ENCODE results near the gene ARL16. TPM values are rescaled to one million over a fixed set of nuclear protein-coding genes. Genes with fewer than 3 reads are reported as not detected.

Gene ARL16
- total RNA-seq, 6 experiments from 2014 or later = 39.4 to 50.5 (median 46.7) TPM

- no peak overlapping the region; the same call in none of the 2 replicates for H3K27ac Mint-ChIP-seq
- DNase-seq = no peak
- H3K9me3 Mint-ChIP-seq = no peaks in the 10 kb centered on the region
- TF ChIP-seq CTCF (IDR thresholded peaks at IDR 0.05) = no peak
- peaks cover 7% of the 10 kb centered on the region for H3K27me3 Mint-ChIP-seq (ENCODE audit: insufficient read depth)
- no peak overlapping the region for H3K4me3 Mint-ChIP-seq
- peaks cover 23% of the 10 kb centered on the region for H3K36me3 Mint-ChIP-seq (ENCODE audit: low read depth)
- H3K4me1 Mint-ChIP-seq (ENCODE audit: low read depth) = peaks cover 17% of the 10 kb centered on the region
Measured at GRCh38 chr17:81697261-81698044, 13.9 kb upstream of the ARL16 start.

DNA sequence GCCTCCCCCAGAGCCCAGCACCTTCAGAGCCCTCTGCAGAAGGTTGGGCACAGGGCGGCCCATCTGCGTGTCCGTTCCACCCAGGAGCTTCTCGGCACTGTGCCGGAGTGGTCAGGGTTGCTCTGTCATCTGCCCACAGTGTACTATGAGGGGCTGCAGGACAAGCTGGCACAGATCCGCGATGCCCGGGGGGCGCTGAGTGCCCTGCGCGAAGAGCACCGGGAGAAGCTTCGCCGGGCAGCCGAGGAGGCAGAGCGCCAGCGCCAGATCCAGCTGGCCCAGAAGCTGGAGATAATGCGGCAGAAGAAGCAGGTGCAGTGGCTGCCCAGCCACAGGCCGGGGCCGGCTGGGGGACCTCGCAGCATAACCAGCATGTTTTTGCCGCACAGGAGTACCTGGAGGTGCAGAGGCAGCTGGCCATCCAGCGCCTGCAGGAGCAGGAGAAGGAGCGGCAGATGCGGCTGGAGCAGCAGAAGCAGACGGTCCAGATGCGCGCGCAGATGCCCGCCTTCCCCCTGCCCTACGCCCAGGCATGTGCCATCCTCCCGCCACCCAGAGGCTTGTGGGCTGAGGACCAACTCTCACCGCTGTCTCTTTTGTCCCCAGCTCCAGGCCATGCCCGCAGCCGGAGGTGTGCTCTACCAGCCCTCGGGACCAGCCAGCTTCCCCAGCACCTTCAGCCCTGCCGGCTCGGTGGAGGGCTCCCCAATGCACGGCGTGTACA lies 12.8 kb upstream of the ARL16 start:
- no peak for TF ChIP-seq CTCF (IDR thresholded peaks at IDR 0.05)

GRCh38 chr17:81695801-81696200 lies 12.2 kb upstream of the ARL16 start:
- H3K9me3 Mint-ChIP-seq = no peaks in the 10 kb centered on the region
- H3K27me3 Mint-ChIP-seq (ENCODE audit: insufficient read depth) = peaks cover 3% of the 10 kb centered on the region
- H3K27ac Mint-ChIP-seq = no peak overlapping the region
- H3K4me3 Mint-ChIP-seq = no peak overlapping the region
- DNase-seq = no peak
- H3K4me1 Mint-ChIP-seq (ENCODE audit: low read depth) = peaks cover 2% of the 10 kb centered on the region
- peaks cover 24% of the 10 kb centered on the region for H3K36me3 Mint-ChIP-seq (ENCODE audit: low read depth)
- TF ChIP-seq CTCF (IDR thresholded peaks at IDR 0.05) = no peak

More for the DNA sequence above, 12.8 kb upstream of the ARL16 start:
- H3K9me3 Mint-ChIP-seq = no peaks in the 10 kb centered on the region
- no peak for DNase-seq
- H3K36me3 Mint-ChIP-seq (ENCODE audit: low read depth) = peaks cover 24% of the 10 kb centered on the region
- H3K4me3 Mint-ChIP-seq = no peak overlapping the region
- H3K4me1 Mint-ChIP-seq (ENCODE audit: low read depth) = peaks cover 7% of the 10 kb centered on the region
- H3K27me3 Mint-ChIP-seq (ENCODE audit: insufficient read depth) = peaks cover 4% of the 10 kb centered on the region
- no peak overlapping the region for H3K27ac Mint-ChIP-seq

- Mint-ChIP-seq H3K9me3 (no peaks in the 10 kb centered on the region), H3K27ac (no peak overlapping the region), H3K4me1 (ENCODE audit: low read depth) (no peaks in the 10 kb centered on the region), H3K27me3 (ENCODE audit: insufficient read depth) (peaks cover 2% of the 10 kb centered on the region), H3K36me3 (ENCODE audit: low read depth) (peaks cover 24% of the 10 kb centered on the region), H3K4me3 (no peak overlapping the region)
- no peak for TF ChIP-seq CTCF (IDR thresholded peaks at IDR 0.05)
- DNase-seq = no peak
Measured at GRCh38 chr17:81695211-81695610, 11.6 kb upstream of the ARL16 start.

DNA sequence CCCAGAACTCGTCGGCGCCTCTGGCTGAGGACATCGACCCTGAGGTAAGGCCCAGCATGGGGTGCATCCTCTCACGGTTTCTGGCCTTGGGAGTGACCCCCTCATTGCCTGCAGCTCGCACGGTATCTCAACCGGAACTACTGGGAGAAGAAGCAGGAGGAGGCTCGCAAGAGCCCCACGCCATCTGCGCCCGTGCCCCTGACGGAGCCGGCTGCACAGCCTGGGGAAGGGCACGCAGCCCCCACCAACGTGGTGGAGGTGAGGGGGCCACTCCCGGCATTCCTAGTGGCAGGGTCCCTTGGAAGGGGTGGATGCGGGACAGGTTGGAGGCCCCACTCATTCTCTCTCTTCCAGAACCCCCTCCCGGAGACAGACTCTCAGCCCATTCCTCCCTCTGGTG lies 11.2 kb upstream of the ARL16 start:
- H3K36me3 Mint-ChIP-seq (ENCODE audit: low read depth) = peaks cover 24% of the 10 kb centered on the region
- no peak for TF ChIP-seq CTCF (IDR thresholded peaks at IDR 0.05)
- no peak overlapping the region for H3K4me3 Mint-ChIP-seq
- H3K27ac Mint-ChIP-seq = no peak overlapping the region
- DNase-seq = no peak
- peaks cover 2% of the 10 kb centered on the region for H3K27me3 Mint-ChIP-seq (ENCODE audit: insufficient read depth)
- H3K9me3 Mint-ChIP-seq = no peaks in the 10 kb centered on the region
- H3K4me1 Mint-ChIP-seq (ENCODE audit: low read depth) = no peaks in the 10 kb centered on the region

Data from HFFc6 (cell line).